H1 (cell line): ENCODE measurements around the gene HDAC7. TPM values are rescaled to one million over a fixed set of nuclear protein-coding genes. Genes with fewer than 3 reads are reported as not detected.

Source experiments
- BRCA1 ChIP-seq: IDR thresholded peaks from 2 replicates; pipeline ENCODE4 v1.6.1; 2012; ENCODE audit warnings: low read depth, low read length, improper control_type of control experiment
- CHD2 ChIP-seq: IDR thresholded peaks from 2 replicates; pipeline ENCODE4 v1.6.1; 2012; ENCODE audit warnings: low read length, improper control_type of control experiment
- KDM1A ChIP-seq: fragments of 200-600, 300-600 bp; sonication (generic); IDR thresholded peaks from 2 replicates; pipeline ENCODE4 v1.7.1; 2016; ENCODE audit warnings: mild to moderate bottlenecking, low read length, borderline replicate concordance
- POU5F1 ChIP-seq: IDR thresholded peaks from 2 replicates; pipeline ENCODE4 v1.6.1; 2011; ENCODE audit warnings: low read depth, mild to moderate bottlenecking, low read length, moderate library complexity
- RNF2 ChIP-seq: fragments of 200-900, 300-1000 bp; sonication (generic); IDR thresholded peaks from 2 replicates; pipeline ENCODE4 v1.7.1; 2016; ENCODE audit warnings: borderline replicate concordance, low read depth, mild to moderate bottlenecking, antibody characterized with exemption, low read length; ENCODE audit not compliant: poor library complexity, severe bottlenecking; ENCODE audit errors: missing control alignments
- RXRA ChIP-seq: IDR thresholded peaks from 2 replicates; pipeline ENCODE4 v1.6.1; 2011; ENCODE audit warnings: low read depth, mild to moderate bottlenecking, low read length, moderate library complexity; ENCODE audit not compliant: insufficient read depth
- polyA plus RNA-seq, 7 experiments: library from polyadenylated mRNA; depleted of rRNA in 3 of 7; stranded (reverse) in 5 of 7; unstranded in 2 of 7; fragments of >200 nt in 5 of 7; fragments of 200-250 nt in 2 of 7; gene quantifications; 1 replicate in 5 of 7; 2 replicates in 1 of 7; 4 replicates in 1 of 7; pipeline versions ENCODE4 v1.2.1 to v1.2.3, GENCODE V29; 2011 to 2013; ENCODE audit warnings: missing spikeins in 2 of 7, mixed read lengths in 2 of 7
- total RNA-seq: library from RNA; stranded (reverse); fragmentation: NEBNext Ultra II Directional; extraction: Animal tissue kit (Norgen Biotek cat#: 25700); gene quantifications from 2 replicates; pipeline ENCODE4 v1.2.1, GENCODE V29; 2021

Gene HDAC7
- total and polyA plus RNA-seq, 2 of the 8 experiments (the other 6 are each of a cell fraction or from before 2014, with no cell fraction given), result 25.5 to 84.9 TPM

- TF ChIP-seq BRCA1, result no peak
- no peak for TF ChIP-seq CHD2
- TF ChIP-seq POU5F1, result no peak
- TF ChIP-seq KDM1A, result no peak
- TF ChIP-seq RXRA, result no peak
- no peak for TF ChIP-seq RNF2
These were observed 34.4 kb downstream of the HDAC7 start (continued) for GRCh38 chr12:47785036-47785886.
